Stimulated activated naive CD8-positive, alpha-beta T cell treated with anti-CD3 and anti-CD28 coated beads, Interleukin-15, Interleukin-2, amounts not matched to agents 100 ng/mL and 50 ng/mL, for 24 hours (primary cell): ENCODE results near the gene HSD17B4.

Experiments used
- H3K27ac Mint-ChIP-seq: one replicate; pipeline ENCODE4 v1.8.0; 2021; ENCODE audit warnings: mild to moderate bottlenecking, mixed read lengths
- H3K27me3 Mint-ChIP-seq: one replicate; pipeline ENCODE4 v1.8.0; 2021; ENCODE audit warnings: mixed read lengths
- H3K36me3 Mint-ChIP-seq: one replicate; pipeline ENCODE4 v1.8.0; 2021; ENCODE audit warnings: low read depth, mixed read lengths
- H3K4me1 Mint-ChIP-seq: one replicate; pipeline ENCODE4 v1.8.0; 2021; ENCODE audit warnings: low read depth, mixed read lengths
- H3K4me3 Mint-ChIP-seq: one replicate; pipeline ENCODE4 v1.8.0; 2021; ENCODE audit warnings: mild to moderate bottlenecking, mixed read lengths
- H3K9me3 Mint-ChIP-seq: one replicate; pipeline ENCODE4 v1.8.0; 2021; ENCODE audit warnings: mixed read lengths

The HSD17B4 gene

DNA sequence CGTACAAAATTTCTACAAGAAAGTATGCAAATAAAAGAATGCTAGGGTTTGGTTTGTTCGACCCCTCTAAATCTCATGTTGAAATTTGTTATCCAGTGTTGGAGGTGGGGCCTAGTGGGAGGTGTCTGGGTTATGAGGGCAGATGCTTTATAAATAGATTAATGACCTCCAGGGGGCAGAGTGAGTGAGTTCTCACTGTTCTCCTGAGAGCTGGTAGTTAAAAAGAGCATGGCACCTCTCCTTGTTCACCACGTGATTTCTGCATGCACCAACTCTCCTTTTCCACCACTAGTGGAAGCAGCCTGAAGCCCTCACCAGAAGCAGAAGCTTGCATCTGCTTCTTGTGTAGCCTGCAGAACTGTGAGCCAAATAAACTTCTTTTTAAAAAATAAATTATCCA is 126.6 kb downstream of the HSD17B4 start:
- peaks cover 12% of the 10 kb centered on the region for H3K27me3 Mint-ChIP-seq
- no peak overlapping the region for H3K4me3 Mint-ChIP-seq
- no peaks in the 10 kb centered on the region for H3K9me3 Mint-ChIP-seq
- H3K4me1 Mint-ChIP-seq = no peaks in the 10 kb centered on the region
- H3K27ac Mint-ChIP-seq = no peak overlapping the region
- H3K36me3 Mint-ChIP-seq = no peaks in the 10 kb centered on the region

DNA sequence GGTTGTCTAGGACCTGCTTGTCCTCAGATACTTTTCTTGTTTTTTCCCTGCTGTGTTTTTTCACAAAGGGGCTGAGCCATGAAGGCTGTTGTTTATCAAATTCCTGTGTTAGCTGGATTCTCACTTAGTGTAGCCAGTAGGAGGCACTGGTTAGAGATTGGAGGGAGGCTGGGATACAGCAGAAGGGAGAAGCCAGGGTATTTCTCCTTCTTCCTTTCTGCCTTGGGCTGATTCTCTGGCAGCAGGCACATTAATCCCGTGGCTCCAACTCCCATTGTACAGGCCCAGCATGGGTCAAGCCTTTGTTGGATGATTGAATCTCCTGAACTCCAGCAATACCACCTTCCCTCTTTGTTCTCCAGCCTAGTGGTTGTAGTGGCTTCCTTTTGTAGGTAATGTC is 130.7 kb downstream of the HSD17B4 start:
- no peaks in the 10 kb centered on the region for H3K36me3 Mint-ChIP-seq
- H3K27ac Mint-ChIP-seq = no peak overlapping the region
- no peaks in the 10 kb centered on the region for H3K4me1 Mint-ChIP-seq
- H3K4me3 Mint-ChIP-seq = no peak overlapping the region
- no peaks in the 10 kb centered on the region for H3K9me3 Mint-ChIP-seq
- H3K27me3 Mint-ChIP-seq = peaks cover 14% of the 10 kb centered on the region

DNA sequence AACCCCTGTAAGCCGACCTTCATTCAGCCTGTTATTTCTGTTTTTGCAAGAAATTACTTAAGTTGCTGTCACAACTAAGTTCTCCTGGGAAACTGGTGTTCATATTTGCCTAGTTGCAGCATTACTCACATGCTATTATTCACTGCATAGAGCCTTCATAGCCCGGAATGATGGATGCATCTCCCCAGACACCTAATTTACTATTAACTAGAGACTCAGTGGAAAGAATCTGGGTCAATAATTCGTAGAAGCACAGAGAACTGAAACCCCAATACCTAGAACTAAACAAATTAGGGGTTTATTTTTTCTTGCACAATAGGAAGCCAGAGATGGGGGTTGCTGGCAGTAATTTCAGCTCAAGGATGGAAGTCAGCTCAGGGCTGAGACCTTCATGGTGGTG is 131.4 kb downstream of the HSD17B4 start:
- H3K4me1 Mint-ChIP-seq = no peaks in the 10 kb centered on the region
- H3K27ac Mint-ChIP-seq = no peak overlapping the region
- H3K9me3 Mint-ChIP-seq = no peaks in the 10 kb centered on the region
- H3K4me3 Mint-ChIP-seq = no peak overlapping the region
- peaks cover 15% of the 10 kb centered on the region for H3K27me3 Mint-ChIP-seq
- no peaks in the 10 kb centered on the region for H3K36me3 Mint-ChIP-seq
